ENCODE measurements around the gene IER5L.

Gene IER5L

DNA sequence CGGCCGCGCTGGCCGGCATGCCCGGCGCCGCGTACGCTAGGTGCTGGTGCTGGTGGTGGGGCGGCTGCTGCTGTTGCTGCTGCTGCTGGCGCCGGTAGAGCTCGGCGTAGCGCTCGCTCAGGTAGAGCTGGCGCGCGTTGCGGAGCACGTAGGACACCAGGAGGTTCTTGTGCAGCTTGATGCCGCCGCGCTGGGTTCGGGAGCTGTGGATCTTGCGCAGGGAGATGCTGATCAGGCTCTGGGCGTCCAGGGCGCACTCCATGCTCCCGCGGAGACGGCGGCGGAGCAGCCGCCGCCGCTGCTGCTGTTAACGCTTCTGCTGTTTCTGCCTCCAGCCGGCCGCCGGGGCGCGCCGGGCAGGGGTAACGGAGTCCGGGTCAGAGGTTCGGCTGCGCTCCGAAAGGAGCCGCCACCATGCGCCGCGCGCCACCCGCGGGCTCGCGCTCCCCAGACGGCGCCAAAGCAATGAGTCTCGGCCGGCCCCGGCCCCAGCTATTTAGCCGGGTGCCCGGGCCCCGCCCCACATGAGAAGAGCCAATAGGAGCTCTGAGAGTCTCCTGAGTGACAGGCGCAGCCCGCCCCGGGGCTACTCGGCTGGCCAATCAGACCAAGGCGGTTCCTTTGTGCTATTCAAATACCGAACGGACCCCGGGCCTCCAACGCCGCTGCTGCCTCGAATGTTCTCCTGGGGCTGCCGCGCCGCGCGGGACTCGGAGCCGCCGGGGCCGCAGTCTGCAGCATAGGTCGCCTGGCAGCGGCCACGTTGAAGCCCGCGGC lies at the start of gene IER5L:
Gene IER5L (minus strand): TSS at position 471 of the 777 bp plus-strand sequence. CDS start 209 bp downstream, at position 262.
- peak; percentile 88 to 98 for DNase-seq

DNA sequence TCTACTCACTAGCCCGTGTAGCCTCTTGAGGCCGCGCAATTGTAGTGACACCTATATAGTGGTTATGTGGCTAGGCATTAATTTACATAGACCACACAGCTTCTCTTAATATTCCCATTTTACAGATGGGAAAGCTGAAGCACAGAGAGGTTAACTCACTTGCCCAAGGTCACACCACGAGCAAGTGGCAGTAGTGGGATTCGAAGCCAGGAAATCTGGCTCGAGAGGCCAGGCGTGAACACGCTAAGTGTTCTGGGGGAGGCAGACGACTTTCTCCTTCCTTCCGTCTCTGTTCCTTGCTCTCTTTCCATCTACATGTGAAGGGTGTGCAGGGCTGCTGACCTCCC lies 49.8 kb upstream of the IER5L start:
- DNase-seq, result no peak

DNA sequence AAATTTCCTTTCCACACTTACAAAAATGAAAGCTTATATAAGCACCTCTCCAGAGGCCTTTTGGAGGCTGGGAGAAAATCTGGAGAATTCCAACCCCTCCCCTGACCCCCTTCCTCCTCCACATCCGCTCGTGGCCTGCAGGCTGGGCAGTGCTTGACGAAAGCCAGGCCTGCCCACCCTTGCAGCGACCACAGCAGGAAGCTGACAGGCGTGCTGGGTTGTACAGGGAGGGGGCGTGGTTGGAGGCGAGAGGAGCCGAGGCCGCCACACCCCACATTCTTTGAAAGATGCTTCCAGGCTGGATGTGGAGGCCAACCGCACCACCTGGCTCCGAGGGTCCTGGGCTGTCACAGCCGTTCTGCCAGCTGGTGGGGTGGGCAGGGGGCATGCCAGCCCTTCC lies 47.8 kb upstream of the IER5L start:
- no peak for DNase-seq

DNA sequence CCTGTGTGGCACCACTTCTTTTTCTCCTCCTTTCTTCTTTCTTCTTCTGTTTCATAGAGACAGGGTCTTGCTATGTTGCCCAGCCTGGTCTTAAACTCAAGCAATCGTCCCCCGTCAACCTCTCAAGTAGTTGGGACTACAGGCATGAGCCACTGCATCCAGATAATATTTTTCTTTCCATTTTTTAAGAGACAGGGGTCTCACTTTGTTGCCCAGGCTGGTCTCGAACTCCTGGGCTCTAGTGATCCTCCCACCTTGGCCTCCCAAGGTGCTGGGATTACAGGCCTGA lies 47.4 kb upstream of the IER5L start:
- DNase-seq, result no peak

DNA sequence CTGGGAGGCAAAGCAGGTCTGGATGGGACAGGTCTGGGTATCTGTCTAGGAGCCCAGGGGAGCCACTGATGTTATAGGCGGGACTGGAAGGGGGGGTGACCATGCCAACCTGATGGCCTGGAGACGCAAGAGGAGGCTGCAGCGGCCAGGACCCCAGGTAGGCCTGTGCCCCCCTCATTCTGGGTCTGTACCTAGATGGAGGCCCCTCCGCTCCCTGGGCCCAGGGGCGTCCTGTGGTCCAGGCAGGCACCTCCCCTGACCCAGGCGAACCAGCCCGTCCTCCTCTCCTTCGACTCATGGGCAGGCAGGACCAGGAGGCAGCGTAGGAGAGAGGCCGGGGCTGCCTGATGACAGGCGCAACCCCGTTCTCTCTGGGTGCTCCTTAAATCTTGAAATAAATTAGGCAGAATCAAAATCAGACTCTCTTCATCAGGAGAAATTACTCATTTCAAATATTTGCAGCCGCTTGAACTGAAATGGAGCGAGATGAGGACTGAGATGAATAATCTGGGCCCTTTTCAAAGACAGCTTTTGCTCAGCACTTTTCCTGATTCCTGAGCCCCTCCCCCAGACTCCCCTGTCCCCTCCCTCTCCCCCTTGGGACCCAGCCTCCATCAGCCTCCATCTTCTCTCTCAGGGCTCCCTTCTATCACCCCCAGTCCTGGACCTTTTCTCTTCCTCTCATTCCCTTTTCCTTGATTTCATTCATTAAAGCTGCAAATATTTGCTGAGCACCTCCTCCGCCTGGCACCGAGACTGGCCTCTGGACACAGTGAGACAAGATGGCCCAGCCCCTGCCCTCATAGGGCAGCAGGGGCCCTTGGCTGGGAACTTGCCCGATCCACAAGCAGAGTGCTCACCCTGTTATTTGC lies 46.8 kb upstream of the IER5L start:
- no peak for DNase-seq

DNA sequence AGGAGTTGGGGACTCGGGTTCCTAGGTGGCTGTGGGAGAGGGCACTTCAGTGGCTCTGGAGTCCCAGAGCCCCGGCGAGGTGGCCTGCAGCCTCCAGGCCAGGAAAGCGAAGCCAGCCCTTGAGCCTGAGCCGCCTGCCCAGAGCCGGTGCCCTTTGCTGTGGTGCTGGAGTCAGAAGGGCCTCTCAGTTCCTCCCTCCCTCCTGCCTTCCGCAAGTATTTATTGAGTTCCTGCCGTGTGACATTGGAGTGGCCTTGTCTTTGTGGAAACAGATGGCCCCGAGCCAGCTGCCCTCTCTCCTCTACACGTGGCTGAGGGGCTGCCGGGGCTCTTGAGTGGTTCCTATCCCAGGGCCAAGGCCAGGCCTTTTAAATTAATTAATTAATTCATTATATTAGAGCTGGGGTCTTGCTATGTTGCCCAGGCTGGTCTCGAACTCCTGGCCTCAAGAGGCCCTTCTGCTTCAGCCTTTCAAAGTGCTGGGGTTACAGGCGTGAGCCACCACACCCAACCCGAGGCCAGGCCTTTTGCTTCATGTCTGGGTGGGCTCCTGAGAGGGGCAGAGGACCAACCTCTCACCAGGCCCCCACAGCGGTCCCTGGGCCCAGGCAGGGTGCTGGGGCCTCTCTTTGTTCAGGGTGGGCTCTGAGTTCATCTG lies 45.6 kb upstream of the IER5L start:
- DNase-seq, result peak; percentile 23 to 66

DNA sequence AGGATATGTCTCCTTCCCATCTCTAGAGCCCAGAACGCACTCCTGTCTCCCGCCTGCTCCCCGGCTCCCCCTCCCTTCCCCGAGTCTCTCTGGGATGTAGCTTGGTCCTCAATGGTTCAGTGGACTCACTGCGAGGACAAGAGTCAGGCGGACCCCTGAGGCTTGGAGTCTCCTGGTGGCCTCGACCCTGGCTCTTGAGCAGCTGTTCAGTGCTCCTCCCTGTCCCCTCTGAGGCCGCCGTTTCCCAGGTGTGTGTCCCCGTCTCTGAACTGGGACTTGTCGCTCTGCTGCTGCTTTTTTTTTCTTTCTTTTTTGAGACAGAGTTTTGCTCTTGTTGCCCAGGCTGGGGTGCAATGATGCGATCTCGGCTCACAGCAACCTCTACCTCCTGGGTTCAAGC lies 44.8 kb upstream of the IER5L start:
- DNase-seq, result no peak

DNA sequence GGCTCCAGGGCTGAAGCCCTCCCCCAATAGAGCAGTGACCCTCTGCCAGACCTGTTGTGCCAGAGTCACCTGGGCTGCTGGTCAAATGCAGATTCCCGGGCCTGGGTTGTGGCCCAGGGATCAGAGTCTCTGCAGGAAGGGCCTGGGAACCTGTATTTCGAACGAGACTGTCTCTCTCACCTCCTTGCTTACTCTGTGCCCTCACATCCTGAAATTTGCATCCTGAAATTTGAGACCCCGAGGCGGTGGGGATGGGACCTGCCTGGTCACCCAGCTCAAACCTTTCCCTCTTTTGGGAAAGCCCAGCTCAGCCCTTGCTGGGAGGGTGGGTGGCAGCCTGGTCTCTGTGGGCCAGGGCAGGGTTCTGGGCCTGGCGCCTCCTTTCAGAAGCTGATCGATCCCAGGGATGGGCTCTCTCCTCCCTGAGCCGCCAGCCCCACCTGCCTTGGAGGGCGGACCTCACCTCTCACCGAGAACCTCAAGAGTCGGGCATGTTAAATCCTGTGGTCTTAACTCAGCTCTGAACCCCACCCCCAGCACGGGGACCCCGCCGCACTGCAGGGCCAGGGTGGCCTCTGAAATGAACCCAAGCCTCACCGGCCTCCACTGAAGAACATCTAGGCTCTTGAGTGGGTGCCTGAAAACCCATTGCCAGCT lies 44.0 kb upstream of the IER5L start:
- DNase-seq, result no peak

DNA sequence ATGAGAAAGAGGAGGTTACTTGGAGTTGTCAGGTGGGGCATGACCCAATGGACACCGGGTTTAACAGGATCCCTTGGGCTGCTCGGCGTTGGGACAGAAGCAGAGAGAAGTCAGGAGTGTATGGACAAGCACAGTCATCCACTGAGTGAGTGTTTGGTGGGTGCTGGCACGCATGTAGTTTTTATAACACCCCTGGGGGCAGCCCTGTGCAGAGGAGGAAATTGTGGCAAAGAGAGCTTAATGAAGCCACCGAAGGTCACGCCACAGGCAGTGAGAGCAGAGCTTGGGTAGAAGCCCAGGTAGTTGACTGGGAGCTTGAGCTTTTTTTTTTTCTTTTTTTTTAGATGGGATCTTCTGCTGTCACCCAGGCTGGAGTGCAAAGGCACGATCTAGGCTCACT lies 43.2 kb upstream of the IER5L start:
- no peak for DNase-seq

DNA sequence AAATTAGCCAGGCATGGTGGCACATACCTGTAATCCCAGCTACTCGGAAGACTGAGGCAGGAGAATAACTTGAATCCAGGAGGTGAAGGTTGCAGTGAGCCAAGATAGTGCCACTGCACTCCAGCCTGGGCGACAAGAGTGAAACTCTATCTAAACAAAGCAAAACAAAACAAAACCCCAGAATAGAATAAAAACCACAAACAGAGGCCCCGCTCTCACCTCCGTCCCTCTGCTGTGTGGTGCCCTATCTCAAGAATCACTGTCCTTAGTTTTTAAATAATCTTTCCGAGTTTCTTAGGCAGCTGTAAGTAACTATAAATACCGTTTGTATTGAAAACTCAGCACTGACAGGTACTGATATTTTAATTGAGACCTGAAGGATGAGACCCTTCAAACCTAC lies 42.7 kb upstream of the IER5L start:
- no peak for DNase-seq

DNA sequence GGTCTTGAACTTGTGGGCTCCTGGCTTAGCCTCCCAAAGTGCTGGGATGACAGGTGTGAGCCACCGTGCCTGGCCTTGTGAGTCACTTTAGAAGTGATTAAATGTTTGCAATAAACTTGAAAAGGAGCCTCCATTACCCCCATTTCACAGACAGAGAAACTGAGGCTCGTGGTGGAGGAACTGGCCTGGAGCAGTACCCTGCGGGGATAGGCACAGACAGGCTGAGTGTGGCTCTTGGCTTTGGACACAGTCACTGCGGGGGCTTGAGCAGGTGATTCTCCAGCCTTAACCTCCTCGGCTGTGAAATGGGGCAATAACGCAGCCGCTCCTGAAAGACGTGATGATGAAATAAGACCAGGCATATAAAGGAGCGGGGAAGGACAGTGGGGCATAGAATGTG lies 40.9 kb upstream of the IER5L start:
- DNase-seq, result no peak

DNA sequence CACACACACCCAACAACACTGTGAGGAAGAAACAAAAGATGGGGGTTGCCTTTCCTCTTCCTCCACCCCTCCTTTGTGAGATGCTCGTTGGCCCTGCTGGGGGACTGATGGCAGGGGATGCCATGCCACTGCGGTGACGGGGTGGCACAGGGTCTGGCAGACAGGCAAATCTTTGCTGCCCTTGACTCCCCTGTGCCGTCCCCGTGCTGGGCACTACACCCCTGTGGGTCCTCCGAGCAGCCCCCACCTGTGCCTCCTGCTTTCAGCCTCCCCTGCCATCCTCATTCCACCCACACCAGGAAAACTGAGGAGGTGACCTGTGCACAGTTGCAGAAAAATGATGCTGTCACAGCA lies 40.2 kb upstream of the IER5L start:
- no peak for DNase-seq

DNA sequence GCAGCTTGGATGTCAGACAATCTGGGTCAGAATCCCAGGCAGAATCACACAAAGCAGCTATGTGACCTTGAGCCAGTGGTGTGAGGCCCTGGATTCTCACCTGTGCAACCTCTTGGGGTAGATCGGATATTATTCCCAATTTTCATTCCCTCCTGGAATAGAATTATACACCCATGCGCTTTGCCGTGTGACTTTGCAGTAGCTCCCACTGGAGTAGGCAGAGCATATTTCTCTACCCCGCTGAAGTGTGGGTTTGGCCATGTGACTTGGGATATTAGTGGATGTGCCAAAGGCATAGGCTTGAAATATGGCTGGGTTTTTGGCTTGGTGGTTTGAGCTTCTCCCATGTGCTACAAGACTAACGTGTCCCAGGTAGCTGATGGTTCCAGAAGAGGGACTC lies 35.5 kb upstream of the IER5L start:
- no peak for DNase-seq

DNA sequence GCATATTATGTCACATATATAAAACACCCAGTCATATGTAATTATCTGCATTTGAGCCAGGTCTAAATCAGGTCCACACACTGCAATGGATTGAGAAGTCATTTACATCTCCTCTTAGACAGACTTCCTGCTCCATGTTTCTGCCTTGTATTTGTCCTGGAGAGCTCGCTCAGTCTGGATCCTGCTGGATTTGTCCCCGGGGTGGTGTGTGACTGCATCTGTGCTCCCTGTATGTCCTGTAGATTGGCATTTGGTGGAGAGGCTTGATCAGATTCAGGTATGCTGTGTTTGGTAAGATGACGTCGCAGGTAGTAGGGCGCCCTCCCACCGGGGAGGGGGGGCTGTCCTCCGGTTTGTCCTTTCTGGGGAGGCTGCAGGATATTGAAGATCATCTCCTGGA lies 33.6 kb upstream of the IER5L start:
- DNase-seq, result no peak

DNA sequence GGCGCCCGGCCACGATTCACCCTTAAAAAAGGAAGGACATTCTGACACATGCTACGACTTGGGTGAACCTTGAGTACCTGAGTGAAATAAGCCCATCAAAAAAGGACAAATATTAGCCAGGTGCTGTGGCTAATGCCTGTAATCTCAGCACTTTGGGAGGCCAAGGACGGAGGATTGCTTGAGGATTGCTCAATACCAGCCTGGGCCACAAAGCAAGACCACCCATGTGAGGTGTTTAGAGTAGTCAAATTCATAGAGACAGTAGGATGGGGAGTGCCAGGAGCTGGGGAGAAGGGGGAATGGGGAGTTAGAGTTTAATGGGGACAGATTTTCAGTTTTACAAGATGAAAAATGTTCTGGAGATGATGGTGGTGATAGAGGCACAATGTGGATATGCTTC lies 32.1 kb upstream of the IER5L start:
- DNase-seq, result no peak

DNA sequence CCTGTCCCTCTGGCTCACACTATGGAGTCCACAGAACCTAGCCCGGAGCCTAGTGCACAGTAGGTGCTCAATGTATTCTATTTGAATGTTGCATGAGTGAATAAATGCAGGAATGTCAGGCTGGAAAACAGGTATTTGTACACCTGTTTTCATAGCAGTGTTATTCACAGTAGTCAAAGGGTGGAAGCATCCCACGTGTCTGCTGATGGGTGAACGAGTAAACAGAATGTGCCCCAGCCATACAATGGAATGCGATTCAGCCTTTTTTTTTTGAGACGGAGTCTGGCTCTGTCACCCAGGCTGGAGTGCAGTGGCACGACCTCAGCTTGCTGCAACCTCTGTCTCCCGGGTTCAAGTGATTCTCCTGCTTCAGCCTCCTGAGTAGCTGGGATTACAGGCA lies 31.5 kb upstream of the IER5L start:
- no peak for DNase-seq

DNA sequence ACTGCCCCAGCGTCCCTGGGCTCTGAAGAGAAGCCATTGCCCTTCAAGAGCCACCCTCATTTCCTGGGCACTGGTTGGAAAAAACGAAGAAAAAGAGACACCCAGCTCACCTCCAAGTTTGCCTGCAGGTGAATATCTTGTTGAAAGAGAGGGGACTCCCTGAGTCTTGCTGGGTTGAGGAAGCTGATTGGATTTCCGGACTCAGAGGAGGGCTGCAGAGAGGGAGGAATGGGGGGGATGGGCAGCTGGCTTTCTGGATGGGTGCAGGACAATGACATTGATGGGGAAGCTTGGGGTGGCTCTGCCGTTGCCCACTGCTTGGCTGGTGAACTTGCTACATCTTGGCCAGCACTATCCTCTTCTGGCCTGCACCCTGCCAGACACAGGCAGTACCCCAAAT lies 31.0 kb upstream of the IER5L start:
- no peak for DNase-seq

DNA sequence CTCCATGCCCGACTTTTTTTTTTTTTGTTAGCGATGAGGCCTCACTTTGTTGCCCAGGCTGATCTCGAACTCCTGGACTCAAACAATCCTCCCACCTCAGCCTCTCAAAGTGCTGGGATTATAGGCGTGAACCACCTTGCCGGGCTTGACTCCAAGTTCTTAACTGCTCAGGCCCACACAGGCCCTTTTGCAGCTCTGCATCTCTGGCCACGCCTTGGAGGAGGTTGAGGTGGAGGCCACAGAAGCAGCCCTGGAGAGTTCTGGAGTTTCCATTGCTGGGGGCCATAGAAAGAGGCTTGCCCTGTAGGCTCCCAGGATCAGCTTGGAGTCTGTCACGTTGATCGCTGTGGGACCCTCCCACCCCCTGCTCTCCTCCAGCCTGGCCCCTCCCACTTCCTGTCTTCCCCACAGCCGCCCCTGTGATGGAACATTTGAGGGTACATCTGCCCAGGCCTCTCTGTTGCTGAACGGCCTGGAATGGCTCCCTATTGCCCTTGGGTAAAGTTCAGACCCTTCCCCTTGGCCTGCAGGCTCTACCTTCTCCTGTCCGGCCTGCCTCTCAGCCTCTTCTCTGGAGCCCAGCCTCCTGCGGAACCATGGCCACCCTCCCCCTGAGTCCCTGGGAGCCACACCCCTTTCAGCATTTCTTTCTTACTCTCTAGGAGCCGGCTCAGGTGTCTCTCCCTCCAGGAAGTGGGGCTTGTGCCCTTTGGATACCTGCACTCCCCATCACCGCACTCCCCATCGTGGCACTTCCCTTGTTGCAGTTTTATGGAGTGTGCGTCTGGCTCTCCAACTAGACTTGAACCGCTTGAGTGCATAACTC lies 30.4 kb upstream of the IER5L start:
- DNase-seq, result no peak

DNA sequence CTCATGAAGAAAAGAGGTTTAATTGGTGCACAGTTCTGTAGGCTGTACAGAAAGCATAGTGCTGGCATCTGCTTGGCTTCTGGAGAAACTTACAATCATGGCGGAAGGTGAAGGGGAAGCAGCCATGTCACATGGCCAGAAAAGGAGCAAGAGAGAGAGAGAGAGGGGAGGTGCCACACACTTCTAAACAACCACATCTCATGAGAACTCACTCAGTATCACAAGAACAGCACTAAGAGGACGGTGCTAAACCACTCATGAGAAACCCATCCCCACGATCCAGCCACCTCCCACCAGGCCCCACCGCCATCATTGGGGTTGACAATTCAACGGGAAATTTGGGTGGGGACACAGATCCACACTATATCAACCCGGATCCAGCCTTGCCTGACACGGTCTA lies 28.8 kb upstream of the IER5L start:
- DNase-seq, result no peak

DNA sequence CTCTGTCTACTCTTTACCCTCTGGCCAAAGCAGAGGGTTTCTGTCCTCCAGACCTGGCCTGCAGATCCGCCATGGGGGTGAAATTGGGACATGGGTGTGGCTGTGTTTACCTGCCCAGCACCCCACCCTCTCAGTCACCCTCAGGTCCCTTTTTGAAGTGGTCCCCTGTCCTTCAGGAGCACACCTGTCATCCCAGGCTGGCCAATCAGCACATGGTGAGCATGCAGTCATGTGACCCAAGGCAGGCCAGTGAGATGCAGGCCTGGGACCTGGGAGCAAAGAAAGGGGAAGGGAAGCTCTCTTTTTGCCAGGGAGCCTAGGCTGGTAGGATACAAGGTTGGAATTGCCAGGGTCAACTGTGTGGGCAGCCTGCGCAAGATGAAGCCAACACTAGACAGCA lies 28.3 kb upstream of the IER5L start:
- no peak for DNase-seq

DNA sequence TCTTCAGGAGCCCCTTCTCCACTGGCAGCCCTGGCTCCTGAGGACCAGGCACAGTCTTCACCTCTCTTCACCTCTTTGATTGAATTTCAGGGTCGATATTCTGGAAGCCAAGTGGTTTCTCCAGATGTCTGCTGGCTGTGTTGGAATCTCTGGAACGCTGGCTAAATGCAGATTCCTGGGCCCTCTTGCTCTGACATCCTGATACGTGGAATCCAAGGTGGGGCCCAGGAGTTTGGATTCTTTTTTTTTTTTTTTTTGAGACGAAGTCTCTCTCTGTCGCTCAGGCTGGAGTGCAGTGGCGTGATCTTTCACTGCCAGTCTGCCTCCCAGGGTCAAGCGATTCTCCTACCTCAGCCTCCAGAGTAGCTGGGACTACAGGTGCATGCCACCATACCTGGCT lies 26.8 kb upstream of the IER5L start:
- no peak for DNase-seq

DNA sequence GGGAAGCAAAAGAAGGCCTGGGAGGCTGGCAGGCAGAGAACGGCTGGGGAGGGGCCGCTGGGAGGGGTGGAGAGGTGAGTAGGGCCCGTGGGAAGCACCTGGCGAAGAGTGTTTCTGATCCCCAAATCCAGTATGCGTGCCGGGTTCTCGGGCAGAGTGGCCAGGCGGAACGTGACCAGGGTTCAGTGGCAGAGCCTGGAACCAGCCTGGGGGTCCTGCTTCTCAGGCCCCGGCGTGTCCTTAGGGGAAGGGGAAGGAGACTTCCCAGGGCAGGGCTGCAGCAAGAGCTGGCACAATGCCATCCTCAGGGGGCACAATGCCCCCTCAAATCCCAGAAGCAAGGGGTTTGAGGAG lies 25.5 kb upstream of the IER5L start:
- no peak for DNase-seq
